Fibroblast of lung (primary cell): ENCODE results near the gene CFAP299. TPM values are rescaled to one million over a fixed set of nuclear protein-coding genes. Genes with fewer than 3 reads are reported as not detected.

Experiments used
- DNase-seq, 2 donors: peaks; one replicate each; pipeline versions ENCODE4 v3.0.0 to v3.0.0-alpha.2; 2010; ENCODE audit warnings: low read depth in 2 of 2
- H2AFZ ChIP-seq: 2 replicates; pipeline ENCODE4 v1.5.1; 2012; ENCODE audit warnings: low read length, control low read depth, inconsistent platforms
- H3K27ac ChIP-seq: 2 replicates; pipeline ENCODE4 v1.5.1; 2011; ENCODE audit warnings: low read length, control low read depth; ENCODE audit not compliant: insufficient read depth
- H3K27me3 ChIP-seq: 2 replicates; pipeline ENCODE4 v1.5.1; 2011; ENCODE audit warnings: mild to moderate bottlenecking, low read length; ENCODE audit not compliant: control insufficient read depth, insufficient read depth
- H3K36me3 ChIP-seq: 2 replicates; pipeline ENCODE4 v1.5.1; 2011; ENCODE audit warnings: low read length; ENCODE audit not compliant: control insufficient read depth, insufficient read depth
- H3K4me1 ChIP-seq: 2 replicates; pipeline ENCODE4 v1.5.1; 2011; ENCODE audit warnings: low read length; ENCODE audit not compliant: control insufficient read depth, insufficient read depth; ENCODE audit errors: extremely low read depth
- H3K4me2 ChIP-seq: 2 replicates; pipeline ENCODE4 v1.5.1; 2011; ENCODE audit warnings: low read length, control low read depth; ENCODE audit not compliant: insufficient read depth; ENCODE audit errors: extremely low read depth
- H3K4me3 ChIP-seq, 4 experiments: fragments of 200-600 bp in 1 of 4; sonication (generic) in 1 of 4; replicated peaks in 1 of 4; 2 replicates each; pipeline ENCODE4 v1.5.1; 2011 to 2016; ENCODE audit warnings: low read length in 4 of 4, low read depth in 3 of 4, mild to moderate bottlenecking in 3 of 4, control low read depth in 2 of 4, inconsistent platforms in 1 of 4, mixed read lengths in 1 of 4; ENCODE audit not compliant: insufficient read depth in 1 of 4; ENCODE audit errors: control extremely low read depth in 1 of 4
- H3K79me2 ChIP-seq: 2 replicates; pipeline ENCODE4 v1.5.1; 2012; ENCODE audit warnings: mild to moderate bottlenecking, low read length, inconsistent platforms; ENCODE audit not compliant: control insufficient read depth, insufficient read depth
- H3K9ac ChIP-seq: 2 replicates; pipeline ENCODE4 v1.5.1; 2011; ENCODE audit warnings: mild to moderate bottlenecking, low read length, control low read depth; ENCODE audit not compliant: insufficient read depth
- H3K9me3 ChIP-seq: 2 replicates; pipeline ENCODE4 v1.5.1; 2012; ENCODE audit warnings: low read depth, low read length; ENCODE audit not compliant: control insufficient read depth, insufficient read depth
- H4K20me1 ChIP-seq: 2 replicates; pipeline ENCODE4 v1.5.1; 2011; ENCODE audit warnings: low read length; ENCODE audit not compliant: control insufficient read depth, insufficient read depth; ENCODE audit errors: extremely low read depth
- EZH2 ChIP-seq: IDR thresholded peaks from 2 replicates; pipeline ENCODE4 v1.5.1; 2012; ENCODE audit warnings: low read length, control low read depth, mild to moderate bottlenecking; ENCODE audit errors: missing control alignments
- polyA plus RNA-seq, 2 donors: library from polyadenylated mRNA; depleted of rRNA in 1 of 2; stranded (reverse) in 1 of 2; unstranded in 1 of 2; fragments of >200 nt; gene quantifications; 2 replicates each; pipeline ENCODE4 v1.2.1, GENCODE V29; 2011 to 2012; ENCODE audit warnings: missing spikeins in 1 of 2
- total RNA-seq: library from RNA; depleted of rRNA; stranded (reverse); fragments of >200 nt; gene quantifications from 2 replicates; pipeline ENCODE4 v1.2.1, GENCODE V29; 2014
- TF ChIP-seq, protein P1 (sequence below), 2 donors: IDR thresholded peaks in 1 of 2; conservative IDR thresholded peaks in 1 of 2; 1 replicate in 1 of 2; 2 replicates in 1 of 2; pipeline ENCODE4 v1.5.1; 2011 to 2012; ENCODE audit warnings: low read length in 2 of 2, control low read depth in 1 of 2, inconsistent platforms in 1 of 2, low read depth in 1 of 2, mild to moderate bottlenecking in 1 of 2

Gene CFAP299
- total and polyA plus RNA-seq, 2 donors (not counting 1 experiment from before 2014, with no cell fraction given), result 0.79 to 16.2 TPM

DNA sequence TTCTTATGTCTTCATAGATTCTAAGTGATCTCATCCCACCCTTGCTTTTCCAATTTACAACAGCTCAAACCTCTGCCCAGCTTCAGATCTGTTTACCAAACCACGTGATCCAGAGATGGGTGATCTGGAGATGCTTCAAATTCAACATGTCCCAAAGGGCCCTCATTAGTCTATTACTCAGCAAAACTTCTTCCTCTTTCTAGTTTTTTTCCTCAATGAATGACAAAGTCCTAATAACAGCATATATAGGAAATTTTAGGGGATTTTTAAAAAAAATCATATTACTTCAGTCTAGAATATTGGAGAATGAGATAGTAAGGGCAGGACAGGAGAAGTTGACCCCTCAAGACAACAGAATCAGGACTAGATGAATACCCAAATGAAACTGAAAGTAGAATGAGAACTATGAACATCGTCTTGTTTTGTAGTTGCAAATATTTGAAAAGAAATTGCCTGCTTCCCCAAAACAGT, 127.1 kb downstream of the CFAP299 start:
- Histone ChIP-seq H3K4me2 (peak overlapping the region; percentile 39), H3K4me3 (peak overlapping the region; percentile 1 to 31 (median 14)), H3K36me3 (no peaks in the 10 kb centered on the region), H3K79me2 (no peaks in the 10 kb centered on the region), H3K4me1 (no peaks in the 10 kb centered on the region), H3K9me3 (no peaks in the 10 kb centered on the region), H4K20me1 (no peaks in the 10 kb centered on the region), H3K9ac (no peak overlapping the region), H3K27ac (no peak overlapping the region), H2AFZ (no peak overlapping the region), H3K27me3 (no peaks in the 10 kb centered on the region)
- TF ChIP-seq EZH2, result no peak
- TF ChIP-seq, protein P1, sequence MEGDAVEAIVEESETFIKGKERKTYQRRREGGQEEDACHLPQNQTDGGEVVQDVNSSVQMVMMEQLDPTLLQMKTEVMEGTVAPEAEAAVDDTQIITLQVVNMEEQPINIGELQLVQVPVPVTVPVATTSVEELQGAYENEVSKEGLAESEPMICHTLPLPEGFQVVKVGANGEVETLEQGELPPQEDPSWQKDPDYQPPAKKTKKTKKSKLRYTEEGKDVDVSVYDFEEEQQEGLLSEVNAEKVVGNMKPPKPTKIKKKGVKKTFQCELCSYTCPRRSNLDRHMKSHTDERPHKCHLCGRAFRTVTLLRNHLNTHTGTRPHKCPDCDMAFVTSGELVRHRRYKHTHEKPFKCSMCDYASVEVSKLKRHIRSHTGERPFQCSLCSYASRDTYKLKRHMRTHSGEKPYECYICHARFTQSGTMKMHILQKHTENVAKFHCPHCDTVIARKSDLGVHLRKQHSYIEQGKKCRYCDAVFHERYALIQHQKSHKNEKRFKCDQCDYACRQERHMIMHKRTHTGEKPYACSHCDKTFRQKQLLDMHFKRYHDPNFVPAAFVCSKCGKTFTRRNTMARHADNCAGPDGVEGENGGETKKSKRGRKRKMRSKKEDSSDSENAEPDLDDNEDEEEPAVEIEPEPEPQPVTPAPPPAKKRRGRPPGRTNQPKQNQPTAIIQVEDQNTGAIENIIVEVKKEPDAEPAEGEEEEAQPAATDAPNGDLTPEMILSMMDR (conservative IDR thresholded peaks at IDR 0.05 in 1 of 2, IDR thresholded peaks at IDR 0.05 in 1 of 2; ENCODE audit: low read depth in 1 of 2, low read length in 2 of 2), result no peak
- peak in 1 of 2 donors; percentile 12 for DNase-seq

DNA sequence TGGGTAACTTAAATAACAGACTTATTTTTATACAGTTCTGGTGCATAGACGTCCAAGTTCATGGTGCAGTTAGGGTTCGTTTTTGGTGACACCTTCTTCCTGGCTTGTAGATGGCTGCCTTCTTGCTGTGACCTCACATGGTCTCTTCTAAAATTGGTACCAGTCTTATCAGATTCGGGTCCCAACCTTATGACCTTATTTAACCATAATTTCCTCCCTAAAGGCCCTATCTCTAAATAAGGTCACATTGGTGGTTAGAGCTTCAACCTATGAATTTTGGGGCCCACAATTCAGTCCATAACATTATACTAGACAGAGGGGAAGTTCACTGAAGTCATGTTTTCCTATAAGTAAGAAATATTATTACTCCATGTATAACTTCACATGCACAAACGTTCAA, 128.0 kb downstream of the CFAP299 start:
- no peak for TF ChIP-seq EZH2
- TF ChIP-seq, protein P1 (conservative IDR thresholded peaks at IDR 0.05 in 1 of 2, IDR thresholded peaks at IDR 0.05 in 1 of 2; ENCODE audit: low read depth in 1 of 2, low read length in 2 of 2), result no peak
- Histone ChIP-seq H3K27me3 (no peaks in the 10 kb centered on the region), H3K4me2 (no peak overlapping the region), H3K9me3 (no peaks in the 10 kb centered on the region), H3K36me3 (no peaks in the 10 kb centered on the region), H4K20me1 (no peaks in the 10 kb centered on the region), H3K79me2 (no peaks in the 10 kb centered on the region), H3K27ac (no peak overlapping the region), H3K4me1 (no peaks in the 10 kb centered on the region), H3K9ac (no peak overlapping the region), H3K4me3 (no peak overlapping the region), H2AFZ (peak overlapping the region; percentile 31)
- no peak for DNase-seq

DNA sequence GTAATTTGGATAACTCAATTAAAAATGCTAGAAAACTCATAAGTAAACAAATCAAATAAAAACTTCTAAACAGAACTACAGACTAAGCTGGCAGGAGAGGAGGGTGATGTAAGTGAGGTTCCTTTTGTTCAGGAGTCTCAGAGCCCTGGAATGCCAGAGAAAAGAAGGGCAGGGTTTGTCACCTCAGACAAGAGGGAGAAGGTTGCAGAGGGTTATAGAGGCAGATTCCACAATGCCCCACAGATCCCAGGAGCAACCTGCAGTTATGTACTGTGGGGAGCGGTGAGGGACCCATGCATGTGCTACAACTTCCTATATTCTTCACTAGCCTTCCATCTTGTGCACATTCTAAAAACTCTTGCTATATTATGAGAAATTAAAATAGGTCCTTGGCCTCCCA, 129.7 kb downstream of the CFAP299 start:
- DNase-seq, result no peak
- Histone ChIP-seq H3K9ac (no peak overlapping the region), H3K4me2 (no peak overlapping the region), H3K27ac (no peak overlapping the region), H4K20me1 (no peaks in the 10 kb centered on the region), H3K4me3 (no peak overlapping the region), H3K79me2 (no peaks in the 10 kb centered on the region), H3K9me3 (no peaks in the 10 kb centered on the region), H3K27me3 (no peaks in the 10 kb centered on the region), H2AFZ (no peak overlapping the region), H3K36me3 (no peaks in the 10 kb centered on the region), H3K4me1 (no peaks in the 10 kb centered on the region)
- TF ChIP-seq, protein P1 (conservative IDR thresholded peaks at IDR 0.05 in 1 of 2, IDR thresholded peaks at IDR 0.05 in 1 of 2; ENCODE audit: low read depth in 1 of 2, low read length in 2 of 2), result no peak
- TF ChIP-seq EZH2, result no peak
